Sigmoid colon (tissue), 4 donors: ENCODE results near the gene TCP11L2.

Experiments
- POLR2A ChIP-seq, 2 donors: fragments of 450-650 bp; IDR thresholded peaks; one replicate each; pipeline ENCODE4 v1.6.1; 2016; ENCODE audit warnings: antibody characterized with exemption in 2 of 2, mild to moderate bottlenecking in 2 of 2, moderate library complexity in 2 of 2
- POLR2AphosphoS5 ChIP-seq, 4 donors: sonication (generic); formaldehyde crosslinking; IDR thresholded peaks; one replicate each; pipeline ENCODE4 v1.6.1; 2017; ENCODE audit warnings: antibody characterized with exemption in 4 of 4
- TF ChIP-seq, protein P1 (sequence below), 4 experiments: fragments of 450-650 bp in 3 of 4; fragments of 200-600 bp in 1 of 4; IDR thresholded peaks; one replicate each; pipeline ENCODE4 v1.5.1; 2016 to 2019; ENCODE audit warnings: antibody characterized with exemption in 4 of 4, mild to moderate bottlenecking in 3 of 4, moderate library complexity in 2 of 4

DNA sequence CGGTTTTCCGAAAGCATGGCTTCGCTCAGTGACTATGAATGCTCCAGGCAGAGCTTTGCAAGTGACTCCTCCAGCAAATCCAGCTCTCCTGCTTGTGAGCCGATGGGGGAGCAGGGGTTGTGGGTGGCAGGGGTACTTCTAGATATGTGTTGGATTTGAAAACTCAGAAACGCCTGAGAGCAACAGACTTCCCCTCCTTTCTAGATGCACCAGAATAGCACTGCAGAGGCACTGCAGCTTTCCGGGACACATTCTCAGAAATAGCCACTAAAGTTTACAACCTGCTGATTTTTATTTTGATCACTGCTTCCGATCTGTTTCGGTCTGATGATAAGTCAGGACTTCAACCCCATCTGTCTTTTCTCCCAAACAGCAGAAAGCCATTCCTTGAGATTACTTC lies 8.6 kb downstream of the TCP11L2 start:
- TF ChIP-seq, protein P1, sequence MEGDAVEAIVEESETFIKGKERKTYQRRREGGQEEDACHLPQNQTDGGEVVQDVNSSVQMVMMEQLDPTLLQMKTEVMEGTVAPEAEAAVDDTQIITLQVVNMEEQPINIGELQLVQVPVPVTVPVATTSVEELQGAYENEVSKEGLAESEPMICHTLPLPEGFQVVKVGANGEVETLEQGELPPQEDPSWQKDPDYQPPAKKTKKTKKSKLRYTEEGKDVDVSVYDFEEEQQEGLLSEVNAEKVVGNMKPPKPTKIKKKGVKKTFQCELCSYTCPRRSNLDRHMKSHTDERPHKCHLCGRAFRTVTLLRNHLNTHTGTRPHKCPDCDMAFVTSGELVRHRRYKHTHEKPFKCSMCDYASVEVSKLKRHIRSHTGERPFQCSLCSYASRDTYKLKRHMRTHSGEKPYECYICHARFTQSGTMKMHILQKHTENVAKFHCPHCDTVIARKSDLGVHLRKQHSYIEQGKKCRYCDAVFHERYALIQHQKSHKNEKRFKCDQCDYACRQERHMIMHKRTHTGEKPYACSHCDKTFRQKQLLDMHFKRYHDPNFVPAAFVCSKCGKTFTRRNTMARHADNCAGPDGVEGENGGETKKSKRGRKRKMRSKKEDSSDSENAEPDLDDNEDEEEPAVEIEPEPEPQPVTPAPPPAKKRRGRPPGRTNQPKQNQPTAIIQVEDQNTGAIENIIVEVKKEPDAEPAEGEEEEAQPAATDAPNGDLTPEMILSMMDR (IDR thresholded peaks at IDR 0.05) = no peak
- TF ChIP-seq POLR2A (IDR thresholded peaks at IDR 0.05) (no peak), POLR2AphosphoS5 (IDR thresholded peaks at IDR 0.05) (no peak)
